HG02642 (cell line): Measurements from ENCODE around the gene LCN1.

Source experiments
- ATAC-seq: cut with Tn5 transposase; IDR thresholded peaks from one replicate; pipeline ENCODE4 v1.9.1; 2021; ENCODE audit warnings: mild to moderate bottlenecking; ENCODE audit not compliant: unreplicated experiment, poor library complexity

Gene LCN1

DNA sequence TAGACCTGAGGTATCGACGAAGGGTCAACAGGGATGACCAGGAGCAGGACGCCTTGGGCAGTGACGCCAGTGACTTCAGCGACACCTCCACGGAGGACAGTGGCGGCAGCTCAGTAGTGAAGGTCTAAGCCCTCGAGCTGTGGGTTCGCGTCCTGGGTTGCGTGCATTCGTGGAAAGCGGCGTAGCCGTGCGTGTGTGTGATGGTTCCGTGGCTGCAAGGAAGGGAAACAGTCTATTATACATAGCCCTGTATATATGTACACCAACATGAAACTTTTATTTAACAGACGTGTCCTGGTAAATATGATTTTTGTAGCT is 33.3 kb upstream of the LCN1 start:
- ATAC-seq = no peak

GRCh38 chr9:135488527-135488926 is 32.7 kb upstream of the LCN1 start:
- no peak for ATAC-seq

GRCh38 chr9:135489188-135489906 is 31.9 kb upstream of the LCN1 start:
- ATAC-seq = no peak

DNA sequence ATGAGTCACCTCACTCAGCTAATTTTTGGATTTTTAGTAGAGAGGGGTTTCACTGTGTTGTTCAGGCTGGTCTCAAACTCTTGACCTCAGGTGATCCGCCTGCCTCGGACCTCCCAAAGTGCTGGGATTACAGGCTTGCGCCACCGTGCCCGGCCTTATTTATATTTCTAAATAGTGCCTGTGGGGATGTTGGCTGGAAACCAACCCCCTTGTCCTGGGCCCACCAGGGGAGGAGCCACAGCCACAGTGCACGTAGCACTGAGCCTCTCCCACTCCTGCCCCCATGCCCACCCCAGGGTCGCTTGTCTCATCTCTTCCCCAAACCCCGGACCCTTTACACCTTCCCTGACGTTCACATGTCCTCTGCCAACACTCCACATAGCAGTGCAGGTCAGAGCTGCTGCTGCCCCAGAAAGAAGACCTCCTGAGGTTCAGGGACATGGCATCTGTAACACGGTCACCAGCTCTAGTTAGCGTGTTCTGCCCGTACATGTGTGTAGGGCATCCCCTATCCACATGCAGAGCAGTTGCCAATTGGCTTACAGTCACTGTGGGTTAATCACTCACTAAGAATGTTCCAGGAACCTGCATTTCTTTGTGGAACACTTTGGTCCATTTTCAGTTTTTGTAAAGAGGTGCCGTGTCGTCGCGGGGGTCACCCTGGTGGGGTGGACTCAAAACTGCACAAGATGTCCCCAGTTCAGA is 30.9 kb upstream of the LCN1 start:
- no peak for ATAC-seq

DNA sequence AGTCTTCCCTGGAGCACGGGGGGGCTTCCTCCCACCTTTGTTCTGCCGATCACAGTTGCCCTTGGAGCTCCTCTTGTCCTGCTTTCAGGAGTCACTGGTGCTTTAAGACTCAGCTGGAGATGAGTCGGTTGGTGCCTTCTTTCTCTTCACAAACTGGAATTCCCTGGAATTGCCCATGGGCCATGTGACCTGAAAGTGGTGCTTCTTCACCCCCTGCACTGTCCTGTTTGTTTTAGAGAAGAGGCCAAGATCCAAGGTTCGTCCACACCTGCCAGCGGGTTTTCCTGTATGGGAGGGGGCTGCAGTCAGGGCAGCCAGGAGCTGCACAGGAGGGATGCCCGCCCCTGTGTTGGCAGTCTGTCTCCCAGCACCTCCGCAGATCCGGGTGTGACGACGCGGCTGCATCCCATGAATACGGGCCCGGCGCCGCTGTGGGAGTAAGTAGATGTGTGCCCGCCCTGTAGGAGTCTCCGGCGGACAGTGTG is 30.2 kb upstream of the LCN1 start:
- no peak for ATAC-seq

GRCh38 chr9:135491764-135492163 is 29.5 kb upstream of the LCN1 start:
- ATAC-seq = no peak

DNA sequence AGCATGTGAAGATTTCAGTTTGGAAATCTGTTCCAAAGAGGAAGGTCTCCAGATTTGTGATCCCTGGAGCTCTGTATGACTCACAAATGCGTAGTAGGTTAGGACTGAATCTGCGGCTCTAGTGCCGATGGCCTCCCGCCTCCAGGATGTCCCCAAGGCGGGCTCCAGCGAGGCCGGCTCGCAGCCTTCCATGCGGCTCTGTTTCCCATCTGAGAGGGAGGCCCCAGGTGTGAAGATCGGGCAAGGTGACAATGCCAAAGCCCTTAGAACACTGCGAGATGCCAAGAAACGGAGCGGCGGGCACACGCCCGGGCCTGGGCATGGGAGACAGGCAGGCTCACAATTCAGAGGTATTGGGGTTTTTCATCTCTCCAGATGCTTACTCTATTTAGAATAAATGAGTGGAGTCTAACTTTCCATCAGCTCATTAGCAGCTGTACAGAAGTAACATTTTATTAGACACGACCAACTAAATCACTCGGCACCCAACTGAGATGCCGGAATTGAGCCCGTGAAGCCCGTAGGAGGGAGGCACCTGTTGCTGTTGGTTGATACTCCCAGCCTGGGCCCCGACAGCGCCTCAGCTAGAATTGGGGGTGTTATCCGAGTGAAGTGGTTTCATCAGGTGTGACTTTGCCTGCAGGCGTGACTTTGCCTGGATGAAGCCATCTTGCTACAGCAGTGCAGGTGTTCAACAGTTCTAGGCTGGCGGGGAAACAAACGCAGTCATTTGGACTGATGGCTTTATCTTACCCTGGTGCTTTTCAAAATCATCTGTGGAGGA is 28.2 kb upstream of the LCN1 start:
- no peak for ATAC-seq

DNA sequence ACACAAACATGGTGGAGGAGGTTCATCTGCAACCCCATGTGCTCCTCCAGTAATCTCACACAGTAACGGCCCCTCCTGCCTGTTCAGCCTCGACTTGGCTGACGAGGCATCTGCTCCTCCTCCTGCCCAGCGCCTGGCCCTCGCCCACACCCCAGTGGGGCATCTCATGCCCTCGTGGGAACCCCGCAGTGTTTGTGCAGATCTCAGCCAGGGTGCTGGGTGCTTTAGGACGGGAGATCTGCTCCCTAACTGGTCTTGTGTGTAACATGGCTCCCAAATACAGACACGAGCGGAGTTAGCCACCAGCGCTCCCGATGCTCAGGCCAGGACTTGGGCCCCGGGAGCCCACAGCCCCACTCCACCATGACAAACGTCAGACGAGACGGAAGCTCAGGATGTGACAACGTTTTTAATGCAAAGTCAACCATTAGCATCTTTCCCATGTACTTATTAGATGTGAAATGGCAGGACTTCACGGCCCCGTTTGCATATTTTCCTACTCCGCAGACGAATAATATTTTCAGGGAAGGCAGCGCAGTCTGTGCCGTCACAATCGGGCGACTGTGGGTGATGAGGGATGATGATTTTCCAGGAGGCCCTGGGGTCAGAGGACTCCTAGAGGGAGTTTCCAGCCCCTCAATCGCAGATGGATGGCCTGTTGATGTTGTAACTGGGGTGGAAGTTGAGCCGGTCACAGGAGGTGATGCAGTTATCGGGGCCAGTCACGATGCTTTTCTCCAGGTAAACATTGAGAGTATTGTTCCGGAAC is 26.3 kb upstream of the LCN1 start:
- no peak for ATAC-seq

- ATAC-seq = no peak
These were observed 22.7 kb upstream of the LCN1 start for GRCh38 chr9:135498381-135499126.

- peak; percentile 65 for ATAC-seq
These were observed 21.7 kb upstream of the LCN1 start for GRCh38 chr9:135499326-135500070.

DNA sequence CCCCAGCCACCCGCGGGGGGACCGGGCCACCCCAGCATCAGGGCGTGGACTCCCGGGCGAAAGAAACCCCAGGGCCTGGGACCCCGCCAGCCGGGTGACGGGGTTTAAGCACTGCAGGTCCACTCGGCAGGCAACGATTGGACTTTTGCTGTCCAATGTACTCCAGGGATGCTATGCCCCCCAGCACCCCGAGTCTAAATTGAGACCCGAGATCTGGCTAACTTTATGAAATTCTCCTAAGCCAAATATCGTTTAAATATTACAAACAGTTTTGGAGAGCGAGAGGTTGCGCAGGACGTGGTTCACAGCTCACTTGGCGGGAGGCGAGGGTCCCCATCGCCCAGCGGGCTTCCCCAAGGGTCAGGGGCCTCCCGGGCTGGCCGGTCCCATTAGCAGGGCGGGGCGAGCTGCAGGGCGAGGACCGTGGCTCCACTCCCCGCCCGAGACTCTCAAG is 21.1 kb upstream of the LCN1 start:
- ATAC-seq = peak; percentile 14

GRCh38 chr9:135500525-135501260 is 20.5 kb upstream of the LCN1 start, which contains the start of gene MRPS2:
MRPS2 (plus strand) TSS chr9:135500682; CDS start chr9:135500711, 29 bp downstream.
- peak; percentile 79 for ATAC-seq

DNA sequence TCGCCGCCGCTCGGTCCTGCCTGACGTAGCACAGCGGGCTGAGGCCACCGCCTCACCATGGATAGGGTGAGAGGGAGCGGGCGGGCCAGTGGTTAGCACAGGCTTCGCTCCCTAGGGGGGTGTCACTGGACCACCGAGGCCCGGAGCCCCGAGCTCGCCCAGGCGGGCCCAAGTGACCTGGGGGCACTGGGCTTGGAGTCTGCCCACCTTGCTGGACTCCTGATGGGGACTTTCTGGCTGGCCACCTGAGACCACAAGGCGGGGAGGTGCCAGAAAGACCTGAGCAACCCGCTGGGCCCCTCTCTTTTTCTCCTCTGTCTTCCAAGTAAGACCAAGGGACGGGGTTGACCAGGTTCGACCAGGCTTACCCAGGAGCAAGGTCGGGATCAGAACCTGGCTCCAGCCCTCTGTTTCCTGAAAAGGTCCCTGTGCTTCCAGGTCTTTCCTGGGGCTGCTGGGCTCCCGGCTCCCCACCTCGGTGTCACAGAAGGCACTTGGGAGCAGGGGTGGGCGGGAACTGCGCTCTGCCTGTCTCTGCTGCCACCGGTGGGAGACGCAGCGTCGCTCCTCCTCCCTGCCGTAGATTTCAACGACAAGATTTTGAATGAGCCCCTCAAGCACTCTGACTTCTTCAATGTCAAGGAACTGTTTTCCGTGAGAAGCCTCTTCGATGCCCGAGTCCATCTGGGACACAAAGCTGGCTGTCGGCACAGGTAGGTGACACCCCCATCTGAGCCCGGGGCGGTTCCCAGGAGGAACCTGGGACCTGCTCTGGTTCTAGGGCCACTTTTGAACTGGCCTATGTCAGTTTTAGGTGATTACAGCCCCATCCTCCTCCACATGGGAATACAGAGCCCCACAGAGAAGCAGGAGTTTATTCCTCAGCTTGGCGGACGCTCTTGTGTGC is 19.7 kb upstream of the LCN1 start:
- ATAC-seq = no peak

GRCh38 chr9:135502168-135502872 is 18.9 kb upstream of the LCN1 start:
- no peak for ATAC-seq

GRCh38 chr9:135502873-135503321 is 18.3 kb upstream of the LCN1 start:
- no peak for ATAC-seq
